ENCODE results near the gene TLN1. TPM values are rescaled to one million over a fixed set of nuclear protein-coding genes. Genes with fewer than 3 reads are reported as not detected.

The TLN1 gene
- total RNA-seq, 5 donors from 2014 or later (not counting 1 experiment from before 2014, with no cell fraction given), result 229 to 366 (median 294) TPM

DNA sequence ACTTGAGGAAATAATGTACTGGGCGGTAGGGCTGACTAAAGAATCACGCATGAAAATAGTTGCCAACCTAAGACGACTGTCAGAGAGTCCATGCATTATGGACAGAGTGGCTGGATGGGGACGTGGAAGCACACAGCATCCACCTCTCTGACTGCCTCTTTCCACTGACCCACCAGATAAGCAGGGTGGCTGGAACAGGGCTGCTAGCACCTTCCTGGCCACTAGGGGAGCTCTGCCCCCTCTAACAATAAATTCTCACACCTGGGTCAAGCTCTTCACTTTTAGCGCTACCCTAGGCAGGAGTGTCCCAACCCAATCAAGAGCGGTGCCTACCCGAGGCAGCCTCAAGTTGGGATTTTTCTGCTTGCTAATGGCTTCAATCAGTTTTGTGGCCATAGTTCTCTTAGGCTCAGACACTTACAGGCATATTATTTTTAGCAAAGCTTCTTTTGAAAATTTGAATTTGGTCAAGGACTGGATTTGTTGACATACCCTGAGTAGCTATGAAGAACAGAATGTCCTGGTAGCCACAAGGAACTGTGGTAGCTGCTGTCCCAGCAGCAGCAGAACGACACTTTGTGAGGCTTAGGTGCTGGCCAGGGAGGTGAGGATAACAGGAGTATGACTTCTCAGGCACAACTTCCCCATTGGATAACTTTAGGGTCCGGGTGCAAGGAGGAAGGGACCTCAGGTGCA, 35.3 kb downstream of the TLN1 start:
- Histone ChIP-seq H3K9me3 (no peaks in the 10 kb centered on the region), H3K27ac (ENCODE audit: low read length) (no peak overlapping the region), H3K4me1 (ENCODE audit: control insufficient read depth in 1 of 2, extremely low read depth in 1 of 2, insufficient read depth in 2 of 2, low read length in 2 of 2) (peaks cover 0 to 9% of the 10 kb centered on the region in 2 experiments), H3K36me3 (ENCODE audit: control insufficient read depth in 2 of 2, extremely low read depth in 1 of 2, insufficient read depth in 1 of 2, low read length in 1 of 2) (peaks cover 36 to 53% of the 10 kb centered on the region in 2 donors), H3K27me3 (replicated peaks in 1 of 2; ENCODE audit: control insufficient read depth in 2 of 2, extremely low read depth in 1 of 2, insufficient read depth in 2 of 2, low read length in 1 of 2) (no peaks in the 10 kb centered on the region), H3K4me3 (ENCODE audit: control insufficient read depth in 1 of 2, extremely low read depth in 1 of 2, low read length in 1 of 2) (no peak overlapping the region)
- Mint-ChIP-seq H3K4me3 (no peak overlapping the region), H3K27me3 (no peaks in the 10 kb centered on the region), H3K4me1 (peaks cover 13 to 15% (median 14%) of the 10 kb centered on the region in 3 donors), H3K27ac (peak overlapping the region; percentile 64 to 66), H3K9me3 (no peaks in the 10 kb centered on the region), H3K36me3 (peaks cover 23% of the 10 kb centered on the region)
- peak; percentile 85 to 93 (median 88) for ATAC-seq (replicated peaks in 1 of 4)
- POLR2A ChIA-PET, result interaction anchor here in 1 of 2 donors (1.0 kb wide), 1 partner anchor 10 kb away, joined by 3 read pairs; no protein-coding TSS in a partner anchor
- peak in 31 of 35 experiments; percentile 15 to 75 (median 39) for DNase-seq
- 66% methylated on average over 4 of the region's 9 CpGs for whole genome bisulfite sequencing (ENCODE audit: insufficient coverage)
- CTCF ChIA-PET, result interaction anchor here (0.6 to 4.7 kb wide), 35 partner anchors 8 to 646 kb away, joined by 3 to 50 read pairs (median 4); partner anchors contain the start of genes TLN1 (in 2 of the 2), ARHGEF39 (in 1 of the 2), CCDC107 (in 1 of the 2) and GBA2 (in 1 of the 2)

DNA sequence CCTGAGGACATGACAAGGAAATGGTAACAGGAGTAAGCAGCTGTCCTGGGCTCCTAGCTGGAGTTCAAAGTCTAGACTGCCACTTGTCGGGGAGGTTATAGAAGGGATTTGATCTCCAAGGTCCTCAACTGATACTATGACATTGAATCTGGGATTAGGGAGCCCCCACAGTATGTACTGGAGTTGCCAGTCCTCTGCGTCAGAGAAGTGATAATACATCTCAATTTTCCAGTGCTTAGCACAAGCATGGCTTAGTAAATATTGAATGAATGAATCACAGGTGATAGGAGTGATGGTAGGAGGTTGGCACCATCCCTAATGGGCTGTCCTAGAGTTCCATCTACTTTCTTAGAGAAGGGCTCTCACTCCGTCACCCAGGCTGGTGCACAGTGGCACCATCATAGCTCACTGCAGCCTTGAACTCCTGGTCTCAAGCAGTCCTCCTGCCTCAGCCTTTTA, 36.0 kb downstream of the TLN1 start:
- ChIA-PET CTCF (interaction anchor here (0.6 to 4.7 kb wide), 28 partner anchors 8 to 1389 kb away, joined by 3 to 50 read pairs (median 5); partner anchors contain the start of genes ARHGEF39 (in 1 of the 2), CCDC107 (in 1 of the 2), GBA2 (in 1 of the 2) and RGP1 (in 1 of the 2)), POLR2A (no interaction called here)
- H3K36me3 Mint-ChIP-seq, result peaks cover 23% of the 10 kb centered on the region
- no peak overlapping the region for H3K27ac Mint-ChIP-seq
- H3K4me3 ChIP-seq (ENCODE audit: control insufficient read depth in 1 of 2, extremely low read depth in 1 of 2, low read length in 1 of 2), result no peak overlapping the region
- WGBS (ENCODE audit: insufficient coverage), result 100% methylated on average over 1 of the region's 3 CpGs
- peaks cover 36 to 46% of the 10 kb centered on the region in 2 donors for H3K36me3 ChIP-seq (ENCODE audit: control insufficient read depth in 2 of 2, extremely low read depth in 1 of 2, insufficient read depth in 1 of 2, low read length in 1 of 2)
- H3K27ac ChIP-seq (ENCODE audit: low read length), result no peak overlapping the region
- no peaks in the 10 kb centered on the region for H3K9me3 Mint-ChIP-seq
- ATAC-seq (replicated peaks in 1 of 4), result peak in 2 of 4 experiments; percentile 7 to 13
- no peaks in the 10 kb centered on the region for H3K27me3 Mint-ChIP-seq
- no peaks in the 10 kb centered on the region for H3K27me3 ChIP-seq (replicated peaks in 1 of 2; ENCODE audit: control insufficient read depth in 2 of 2, extremely low read depth in 1 of 2, insufficient read depth in 2 of 2, low read length in 1 of 2)
- no peak overlapping the region for H3K4me3 Mint-ChIP-seq
- H3K4me1 Mint-ChIP-seq, result peaks cover 20 to 22% (median 21%) of the 10 kb centered on the region in 3 donors
- DNase-seq, result no peak
- H3K9me3 ChIP-seq, result no peaks in the 10 kb centered on the region
- peaks cover 2 to 15% of the 10 kb centered on the region in 2 experiments for H3K4me1 ChIP-seq (ENCODE audit: control insufficient read depth in 1 of 2, extremely low read depth in 1 of 2, insufficient read depth in 2 of 2, low read length in 2 of 2)

DNA sequence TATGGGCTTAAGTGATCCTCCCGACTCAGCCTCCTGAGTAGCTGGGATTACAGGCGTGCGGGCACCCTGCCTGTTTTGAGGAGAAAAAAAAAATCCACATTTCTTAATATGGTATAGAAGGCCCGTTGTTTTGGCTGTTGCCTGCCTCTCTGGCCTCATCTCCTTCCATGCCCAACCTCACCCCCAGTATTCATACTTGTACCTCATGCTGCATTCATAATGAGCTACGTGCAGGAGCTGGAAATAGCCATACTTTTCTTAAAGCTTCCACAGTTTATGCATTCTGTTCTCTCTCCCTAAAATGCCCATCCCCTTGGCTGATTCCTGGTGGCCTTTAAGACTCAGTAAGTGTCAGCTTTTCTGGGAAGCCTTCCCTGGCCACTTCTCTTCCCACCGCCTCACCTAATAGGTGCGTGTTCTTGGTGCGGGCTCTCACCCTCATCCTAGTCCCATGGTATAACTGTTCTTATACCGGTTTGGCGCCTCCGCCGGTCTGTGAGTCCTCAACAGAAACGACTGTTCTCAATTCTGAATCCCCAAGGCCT, 40.2 kb downstream of the TLN1 start:
- DNase-seq (no peak), ATAC-seq (replicated peaks in 1 of 4) (no peak)
- no peaks in the 10 kb centered on the region for H3K27me3 ChIP-seq (replicated peaks in 1 of 2; ENCODE audit: control insufficient read depth in 2 of 2, extremely low read depth in 1 of 2, insufficient read depth in 2 of 2, low read length in 1 of 2)
- peaks cover 2 to 33% of the 10 kb centered on the region in 2 experiments for H3K4me1 ChIP-seq (ENCODE audit: control insufficient read depth in 1 of 2, extremely low read depth in 1 of 2, insufficient read depth in 2 of 2, low read length in 2 of 2)
- POLR2A ChIA-PET, result no interaction called here
- H3K4me3 Mint-ChIP-seq, result peak overlapping the region; percentile 82 to 87 (median 83)
- H3K9me3 ChIP-seq, result no peaks in the 10 kb centered on the region
- H3K27me3 Mint-ChIP-seq, result no peaks in the 10 kb centered on the region
- 96% methylated on average over 3 of the region's 13 CpGs for WGBS (ENCODE audit: insufficient coverage)
- H3K27ac Mint-ChIP-seq, result peak overlapping the region; percentile 63 to 84
- H3K4me1 Mint-ChIP-seq, result peaks cover 30 to 34% (median 34%) of the 10 kb centered on the region in 3 donors
- no peak overlapping the region for H3K27ac ChIP-seq (ENCODE audit: low read length)
- H3K36me3 Mint-ChIP-seq, result peaks cover 6% of the 10 kb centered on the region
- peaks cover 4 to 5% of the 10 kb centered on the region in 2 donors for H3K36me3 ChIP-seq (ENCODE audit: control insufficient read depth in 2 of 2, extremely low read depth in 1 of 2, insufficient read depth in 1 of 2, low read length in 1 of 2)
- no peak overlapping the region for H3K4me3 ChIP-seq (ENCODE audit: control insufficient read depth in 1 of 2, extremely low read depth in 1 of 2, low read length in 1 of 2)
- CTCF ChIA-PET, result interaction anchor here (0.6 to 0.7 kb wide), 2 partner anchors 26 to 33 kb away, joined by 3 read pairs; no protein-coding TSS in a partner anchor
- H3K9me3 Mint-ChIP-seq, result no peaks in the 10 kb centered on the region

DNA sequence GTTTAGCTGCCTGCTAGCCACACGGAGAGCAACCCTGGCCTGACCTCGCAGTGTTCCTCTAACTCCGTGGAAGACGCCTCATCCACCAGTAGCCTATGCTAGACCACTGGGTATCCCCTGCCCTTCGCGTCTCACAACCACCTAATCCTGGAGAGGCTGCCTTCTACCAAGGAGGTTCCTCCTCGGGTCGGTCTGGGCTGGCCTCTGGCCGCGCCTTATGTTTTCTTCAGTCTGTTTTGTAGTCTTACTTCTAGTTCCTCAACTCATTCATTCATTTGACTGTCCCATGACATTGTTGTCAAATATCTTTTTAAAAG, 40.7 kb downstream of the TLN1 start:
- CTCF ChIA-PET, result no interaction called here
- peaks cover 2 to 27% of the 10 kb centered on the region in 2 experiments for H3K4me1 ChIP-seq (ENCODE audit: control insufficient read depth in 1 of 2, extremely low read depth in 1 of 2, insufficient read depth in 2 of 2, low read length in 2 of 2)
- Mint-ChIP-seq H3K4me3 (peak overlapping the region; percentile 82 to 87 (median 83)), H3K27me3 (no peaks in the 10 kb centered on the region), H3K36me3 (peaks cover under 1% of the 10 kb centered on the region), H3K4me1 (peaks cover 25 to 29% (median 28%) of the 10 kb centered on the region in 3 donors), H3K9me3 (no peaks in the 10 kb centered on the region), H3K27ac (peak overlapping the region; percentile 80 to 84)
- peaks cover 0 to 3% of the 10 kb centered on the region in 2 donors for H3K36me3 ChIP-seq (ENCODE audit: control insufficient read depth in 2 of 2, extremely low read depth in 1 of 2, insufficient read depth in 1 of 2, low read length in 1 of 2)
- H3K4me3 ChIP-seq (ENCODE audit: control insufficient read depth in 1 of 2, extremely low read depth in 1 of 2, low read length in 1 of 2), result peak overlapping the region; percentile 61 to 74
- peak overlapping the region; percentile 48 for H3K27ac ChIP-seq (ENCODE audit: low read length)
- ATAC-seq (replicated peaks in 1 of 4), result no peak
- WGBS (ENCODE audit: insufficient coverage), result 59% methylated on average over 10 of the region's 10 CpGs
- DNase-seq, result no peak
- no peaks in the 10 kb centered on the region for H3K9me3 ChIP-seq
- H3K27me3 ChIP-seq (replicated peaks in 1 of 2; ENCODE audit: control insufficient read depth in 2 of 2, extremely low read depth in 1 of 2, insufficient read depth in 2 of 2, low read length in 1 of 2), result no peaks in the 10 kb centered on the region
- POLR2A ChIA-PET, result interaction anchor here in 1 of 2 donors (0.6 kb wide), 1 partner anchor 87 kb away, joined by 4 read pairs; no protein-coding TSS in a partner anchor

DNA sequence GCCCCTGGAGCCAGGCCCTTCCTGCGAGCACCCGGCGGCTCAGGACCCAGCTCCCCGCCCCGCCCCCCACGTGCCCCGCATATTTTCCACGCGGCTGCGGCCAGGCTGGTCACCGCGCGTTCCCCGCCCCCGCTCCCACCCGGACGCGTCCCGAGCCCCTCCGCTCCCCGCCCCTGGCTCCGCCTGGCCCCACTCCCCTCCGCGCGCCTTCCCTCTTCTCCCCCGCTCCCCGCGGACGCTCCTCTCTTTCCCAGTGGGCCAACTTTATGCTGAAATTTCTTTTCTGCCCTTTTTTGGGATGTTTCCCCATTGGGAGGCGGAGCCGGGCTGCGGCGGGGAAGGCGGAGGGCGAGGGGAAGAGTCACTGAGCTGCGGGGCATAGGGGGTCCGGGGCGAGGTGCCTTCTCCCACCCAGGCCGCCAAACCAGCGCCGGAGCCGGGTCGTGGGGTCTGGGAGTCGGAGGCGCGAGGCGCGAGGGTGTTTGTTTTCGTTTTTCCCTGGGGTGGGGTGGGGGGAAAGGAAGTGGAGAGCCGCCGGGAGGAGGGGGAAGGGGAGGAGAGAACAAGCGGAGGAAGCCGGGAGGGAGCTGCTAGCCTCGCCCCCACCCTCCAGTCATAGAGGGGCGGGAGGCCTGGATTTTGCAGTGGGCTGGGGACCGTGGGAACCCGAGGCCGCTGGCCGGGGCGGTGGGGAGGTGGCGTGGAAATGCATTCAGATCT, 41.2 kb downstream of the TLN1 start:
- peak; percentile 65 to 73 (median 66) for ATAC-seq (replicated peaks in 1 of 4)
- H3K36me3 ChIP-seq (ENCODE audit: control insufficient read depth in 2 of 2, extremely low read depth in 1 of 2, insufficient read depth in 1 of 2, low read length in 1 of 2), result peaks cover 0 to 2% of the 10 kb centered on the region in 2 donors
- H3K27me3 ChIP-seq (replicated peaks in 1 of 2; ENCODE audit: control insufficient read depth in 2 of 2, extremely low read depth in 1 of 2, insufficient read depth in 2 of 2, low read length in 1 of 2), result no peaks in the 10 kb centered on the region
- Mint-ChIP-seq H3K4me3 (peak overlapping the region; percentile 82 to 87 (median 83)), H3K36me3 (no peaks in the 10 kb centered on the region), H3K4me1 (peaks cover 23 to 28% (median 27%) of the 10 kb centered on the region in 3 donors), H3K27me3 (no peaks in the 10 kb centered on the region), H3K27ac (peak overlapping the region; percentile 80 to 84), H3K9me3 (no peaks in the 10 kb centered on the region)
- peak in 17 of 35 experiments; percentile 4 to 45 (median 16) for DNase-seq
- WGBS (ENCODE audit: insufficient coverage), result under 1% methylated on average over 38 of the region's 61 CpGs
- no peaks in the 10 kb centered on the region for H3K9me3 ChIP-seq
- peaks cover 2 to 26% of the 10 kb centered on the region in 2 experiments for H3K4me1 ChIP-seq (ENCODE audit: control insufficient read depth in 1 of 2, extremely low read depth in 1 of 2, insufficient read depth in 2 of 2, low read length in 2 of 2)
- ChIA-PET CTCF (interaction anchor here in 1 of 2 donors (0.6 to 1.3 kb wide), 3 partner anchors 33 to 51 kb away, joined by 3 read pairs; partner anchors contain the start of genes CCDC107 and RMRP), POLR2A (interaction anchor here in 1 of 2 donors (0.6 to 0.7 kb wide), 2 partner anchors 43 to 86 kb away, joined by 3 to 4 read pairs; no protein-coding TSS in a partner anchor)
- peak overlapping the region; percentile 61 to 74 for H3K4me3 ChIP-seq (ENCODE audit: control insufficient read depth in 1 of 2, extremely low read depth in 1 of 2, low read length in 1 of 2)
- H3K27ac ChIP-seq (ENCODE audit: low read length), result peak overlapping the region; percentile 48
